B cell (primary cell): ENCODE measurements around the gene WDR53. TPM values are rescaled to one million over a fixed set of nuclear protein-coding genes. Genes with fewer than 3 reads are reported as not detected.

Experiments used
- ATAC-seq: fragments of 200-7000 bp; cut with Tn5 transposase; one replicate; pipeline ENCODE4 v1.10.0; 2021; ENCODE audit warnings: low read depth, mild to moderate bottlenecking, moderate number of reproducible peaks, moderate library complexity
- CTCF ChIA-PET: fragments of 350-600 bp; sonication (Branson Sonifier 250); formaldehyde crosslinking; loops from one replicate; lab custom pipeline; 2021; ENCODE audit warnings: antibody characterized with exemption, inconsistent platforms; lab: Charles Lee
- POLR2A ChIA-PET: fragments of 350-600 bp; sonication (Branson Sonifier 250); formaldehyde crosslinking; loops from one replicate; lab custom pipeline; 2021; ENCODE audit warnings: antibody characterized with exemption; lab: Charles Lee
- DNase-seq: peaks from one replicate; pipeline ENCODE4 v3.0.0; 2013
- H2AFZ ChIP-seq: 2 replicates; pipeline ENCODE4 v1.6.1; 2012; ENCODE audit warnings: mild to moderate bottlenecking, low read depth, low read length; ENCODE audit not compliant: insufficient read depth, poor library complexity, severe bottlenecking
- H3K27ac ChIP-seq, 2 donors: 1 replicate in 1 of 2; 2 replicates in 1 of 2; pipeline ENCODE4 v1.5.1; 2012 to 2013; ENCODE audit warnings: low read length in 2 of 2, mild to moderate bottlenecking in 2 of 2, moderate library complexity in 1 of 2
- H3K27me3 ChIP-seq, 4 experiments: fragments of 200-600 bp in 1 of 4; sonication (generic) in 1 of 4; replicated peaks in 1 of 4; 1 replicate in 2 of 4; 2 replicates in 2 of 4; pipeline versions ENCODE4 v1.6.1 to v1.7.0; 2013 to 2016; ENCODE audit warnings: low read length in 3 of 4, mild to moderate bottlenecking in 2 of 4, mixed read lengths in 1 of 4, moderate library complexity in 1 of 4; ENCODE audit not compliant: insufficient read depth in 4 of 4, control insufficient read depth in 3 of 4; ENCODE audit errors: control extremely low read depth in 1 of 4
- H3K36me3 ChIP-seq, 2 experiments: replicated peaks in 1 of 2; 1 replicate in 1 of 2; 2 replicates in 1 of 2; pipeline versions ENCODE4 v1.6.1 to v1.7.1; 2013; ENCODE audit warnings: low read length in 1 of 2; ENCODE audit not compliant: insufficient read depth in 2 of 2, control insufficient read depth in 1 of 2; ENCODE audit errors: control extremely low read depth in 1 of 2, extremely low read depth in 1 of 2
- H3K4me1 ChIP-seq, 2 donors: fragments of 200-600 bp in 1 of 2; sonication (generic) in 1 of 2; 1 replicate in 1 of 2; 2 replicates in 1 of 2; pipeline versions ENCODE4 v1.5.1 to v1.6.1; 2013 to 2017; ENCODE audit warnings: low read length in 2 of 2; ENCODE audit not compliant: control insufficient read depth in 2 of 2, insufficient read depth in 2 of 2
- H3K4me2 ChIP-seq: replicated peaks from 2 replicates; pipeline ENCODE3; 2012; ENCODE audit warnings: mild to moderate bottlenecking, low read depth, low read length; ENCODE audit not compliant: poor library complexity, severe bottlenecking
- H3K4me3 ChIP-seq, 5 experiments: fragments of 200-600 bp in 1 of 5; sonication (generic) in 1 of 5; 1 replicate in 3 of 5; 2 replicates in 2 of 5; pipeline versions ENCODE4 v1.5.1 to v1.7.0; 2011 to 2016; ENCODE audit warnings: low read length in 4 of 5, mild to moderate bottlenecking in 4 of 5, low read depth in 2 of 5, control low read depth in 1 of 5, moderate library complexity in 1 of 5; ENCODE audit not compliant: insufficient read depth in 1 of 5; ENCODE audit errors: control extremely low read depth in 1 of 5, extremely low read depth in 1 of 5
- H3K79me2 ChIP-seq: fragments of 200-600 bp; sonication (generic); one replicate; pipeline ENCODE4 v1.6.0; 2016; ENCODE audit warnings: low read length; ENCODE audit not compliant: control insufficient read depth, insufficient read depth
- H3K9ac ChIP-seq: fragments of 200-600 bp; sonication (generic); 2 replicates; pipeline ENCODE4 v1.6.1; 2017; ENCODE audit warnings: mild to moderate bottlenecking, low read length, moderate library complexity
- H3K9me3 ChIP-seq, 3 donors: one replicate each; pipeline versions ENCODE4 v1.6.1 to v1.7.1; 2013; ENCODE audit warnings: low read length in 2 of 3; ENCODE audit not compliant: control insufficient read depth in 2 of 3, insufficient read depth in 1 of 3; ENCODE audit errors: control extremely low read depth in 1 of 3
- H4K20me1 ChIP-seq: 2 replicates; pipeline ENCODE4 v1.6.0; 2012; ENCODE audit warnings: mild to moderate bottlenecking, low read length; ENCODE audit not compliant: insufficient read depth, control insufficient read depth, poor library complexity, severe bottlenecking
- H3K27ac Mint-ChIP-seq: one replicate; pipeline ENCODE4 v1.8.0; 2021; ENCODE audit warnings: mixed read lengths
- H3K27me3 Mint-ChIP-seq: one replicate; pipeline ENCODE4 v1.8.0; 2021; ENCODE audit warnings: mixed read lengths
- H3K4me1 Mint-ChIP-seq: one replicate; pipeline ENCODE4 v1.8.0; 2021; ENCODE audit warnings: mixed read lengths
- H3K4me3 Mint-ChIP-seq: one replicate; pipeline ENCODE4 v1.8.0; 2021; ENCODE audit warnings: mixed read lengths
- H3K9me3 Mint-ChIP-seq: one replicate; pipeline ENCODE4 v1.8.0; 2022; ENCODE audit warnings: mixed read lengths; ENCODE audit not compliant: insufficient read depth
- EZH2 ChIP-seq: IDR thresholded peaks from 2 replicates; pipeline ENCODE4 v1.6.1; 2012; ENCODE audit warnings: borderline replicate concordance, low read depth, mild to moderate bottlenecking, moderate library complexity, low read length; ENCODE audit not compliant: insufficient read depth, poor library complexity, severe bottlenecking
- WGBS: methylation state at CpG from one replicate; pipeline ENCODE4 v1.1.5; 2013; ENCODE audit warnings: missing lambda C conversion rate; ENCODE audit not compliant: insufficient coverage; 5-methylcytosine and 5-hydroxymethylcytosine counted together
- intact Hi-C: fragments of 100-400 bp; cut with micrococcal nuclease; formaldehyde crosslinking; loops from one replicate; pipeline ENCODE4 v1.10.0; 2022
- polyA plus RNA-seq: library from polyadenylated mRNA; depleted of rRNA; stranded (reverse); fragments of >200 nt; gene quantifications from 2 replicates; pipeline ENCODE4 v1.2.3, GENCODE V29; 2012
- small RNA-seq: library from RNA; depleted of rRNA; stranded (forward); fragments of <200 nt; gene quantifications from one replicate; pipeline ENCODE3, GENCODE V24; 2012; ENCODE audit warnings: low replicate concordance, low read depth; ENCODE audit not compliant: insufficient read length
- total RNA-seq, 2 donors: library from RNA; stranded (reverse); fragments of 120-200 nt in 1 of 2; gene quantifications; 1 replicate in 1 of 2; 2 replicates in 1 of 2; pipeline versions ENCODE4 v1.2.3 to v1.2.4, GENCODE V29; 2013 to 2022
- TF ChIP-seq, protein P1 (sequence below): fragments of 200-600 bp; IDR thresholded peaks from one replicate; pipeline ENCODE4 v1.8.0; 2022; ENCODE audit warnings: antibody characterized with exemption, mild to moderate bottlenecking

Gene WDR53
- total and polyA plus RNA-seq, 2 donors (not counting 1 experiment from before 2014, with no cell fraction given) = 8.2 to 18.2 TPM

DNA sequence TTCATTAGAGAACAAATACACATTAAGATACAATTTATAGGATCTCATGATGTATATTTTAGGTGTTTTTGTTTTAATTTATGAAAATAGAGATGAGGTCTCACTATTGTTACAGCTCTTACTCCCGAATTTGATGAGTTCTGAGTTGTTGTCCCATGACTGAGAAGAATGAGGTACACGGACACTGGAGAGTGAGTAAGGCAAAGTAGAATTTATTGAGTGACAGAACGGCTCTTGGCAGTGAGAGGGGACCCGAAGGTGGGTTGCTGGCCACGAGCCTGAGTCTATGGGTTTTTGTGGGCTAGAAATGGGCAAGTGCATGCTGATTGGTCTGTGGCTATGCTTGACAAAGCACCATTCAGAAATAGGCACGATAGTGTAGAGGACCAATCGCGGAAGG lies 61.7 kb downstream of the WDR53 start:
- no peak overlapping the region for H2AFZ ChIP-seq
- Mint-ChIP-seq H3K9me3 (peaks cover 6% of the 10 kb centered on the region), H3K27me3 (peaks cover 1% of the 10 kb centered on the region), H3K27ac (no peak overlapping the region), H3K4me1 (peaks cover 8% of the 10 kb centered on the region), H3K4me3 (no peak overlapping the region)
- no peak overlapping the region for H3K4me3 ChIP-seq
- peaks cover 6% of the 10 kb centered on the region for H4K20me1 ChIP-seq
- intact Hi-C loops = loop anchor here (10.0 kb wide), 1 partner anchor 788 kb away; the partner anchor contains the start of gene DLG1
- H3K27ac ChIP-seq = no peak overlapping the region
- H3K27me3 ChIP-seq = no peaks in the 10 kb centered on the region
- DNase-seq (no peak), ATAC-seq (no peak)
- H3K9ac ChIP-seq = no peak overlapping the region
- no peaks in the 10 kb centered on the region for H3K36me3 ChIP-seq
- no peak overlapping the region for H3K4me2 ChIP-seq
- TF ChIP-seq, protein P1, sequence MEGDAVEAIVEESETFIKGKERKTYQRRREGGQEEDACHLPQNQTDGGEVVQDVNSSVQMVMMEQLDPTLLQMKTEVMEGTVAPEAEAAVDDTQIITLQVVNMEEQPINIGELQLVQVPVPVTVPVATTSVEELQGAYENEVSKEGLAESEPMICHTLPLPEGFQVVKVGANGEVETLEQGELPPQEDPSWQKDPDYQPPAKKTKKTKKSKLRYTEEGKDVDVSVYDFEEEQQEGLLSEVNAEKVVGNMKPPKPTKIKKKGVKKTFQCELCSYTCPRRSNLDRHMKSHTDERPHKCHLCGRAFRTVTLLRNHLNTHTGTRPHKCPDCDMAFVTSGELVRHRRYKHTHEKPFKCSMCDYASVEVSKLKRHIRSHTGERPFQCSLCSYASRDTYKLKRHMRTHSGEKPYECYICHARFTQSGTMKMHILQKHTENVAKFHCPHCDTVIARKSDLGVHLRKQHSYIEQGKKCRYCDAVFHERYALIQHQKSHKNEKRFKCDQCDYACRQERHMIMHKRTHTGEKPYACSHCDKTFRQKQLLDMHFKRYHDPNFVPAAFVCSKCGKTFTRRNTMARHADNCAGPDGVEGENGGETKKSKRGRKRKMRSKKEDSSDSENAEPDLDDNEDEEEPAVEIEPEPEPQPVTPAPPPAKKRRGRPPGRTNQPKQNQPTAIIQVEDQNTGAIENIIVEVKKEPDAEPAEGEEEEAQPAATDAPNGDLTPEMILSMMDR = no peak
- no peak for TF ChIP-seq EZH2
- CTCF ChIA-PET = no interaction called here
- peaks cover 3 to 9% (median 7%) of the 10 kb centered on the region in 3 donors for H3K9me3 ChIP-seq
- H3K79me2 ChIP-seq = peaks cover 18% of the 10 kb centered on the region
- WGBS = 96% methylated on average over 8 of the region's 8 CpGs
- POLR2A ChIA-PET = no interaction called here
- peaks cover under 1 to 9% of the 10 kb centered on the region in 2 donors for H3K4me1 ChIP-seq

DNA sequence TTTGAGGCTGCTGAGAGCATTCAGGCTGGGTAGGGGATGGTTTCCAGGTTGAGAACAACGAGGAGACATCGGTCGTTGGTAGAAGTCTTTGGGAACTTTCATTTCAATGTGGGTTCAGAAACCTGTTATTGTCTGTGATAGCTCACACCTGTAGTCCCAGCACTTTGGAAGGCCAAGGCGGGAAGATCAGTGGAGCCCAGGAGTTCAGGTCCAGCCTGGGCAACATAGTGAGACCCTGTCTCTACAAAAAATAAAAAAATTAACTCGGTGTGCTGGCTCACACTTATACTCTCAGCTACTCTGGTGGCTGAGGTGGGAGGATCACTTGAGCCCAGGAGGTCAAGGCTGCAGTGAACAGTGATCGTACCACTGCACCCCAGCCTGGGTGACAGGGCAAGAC lies 63.8 kb downstream of the WDR53 start:
- DNase-seq (no peak), ATAC-seq (no peak)
- Mint-ChIP-seq H3K4me1 (peaks cover 26% of the 10 kb centered on the region), H3K4me3 (peak overlapping the region; percentile 100), H3K27me3 (no peaks in the 10 kb centered on the region), H3K27ac (peak overlapping the region; percentile 73), H3K9me3 (peaks cover 6% of the 10 kb centered on the region)
- peak overlapping the region; percentile 78 for H2AFZ ChIP-seq
- ChIA-PET POLR2A (interaction anchor here (1.5 kb wide), 1 partner anchor 25 kb away, joined by 4 read pairs; no protein-coding TSS in a partner anchor), CTCF (interaction anchor here (1.0 kb wide), 1 partner anchor 24 kb away, joined by 4 read pairs; no protein-coding TSS in a partner anchor)
- no peak for TF ChIP-seq EZH2
- TF ChIP-seq, protein P1 = no peak
- H3K36me3 ChIP-seq = peaks cover 0 to 3% of the 10 kb centered on the region in 2 experiments
- H3K4me3 ChIP-seq = no peak overlapping the region
- intact Hi-C loops = loop anchor here (5.0 to 10.0 kb wide), 2 partner anchors 422 to 790 kb away; partner anchors contain the start of genes DLG1 and TFRC
- H3K79me2 ChIP-seq = peaks cover 40% of the 10 kb centered on the region
- peaks cover 22% of the 10 kb centered on the region for H4K20me1 ChIP-seq
- no peaks in the 10 kb centered on the region for H3K27me3 ChIP-seq
- 98% methylated on average over 5 of the region's 6 CpGs for WGBS
- H3K27ac ChIP-seq = no peak overlapping the region
- H3K9me3 ChIP-seq = peaks cover 3 to 9% (median 7%) of the 10 kb centered on the region in 3 donors
- H3K4me1 ChIP-seq = peaks cover 16 to 27% of the 10 kb centered on the region in 2 donors
- no peak overlapping the region for H3K9ac ChIP-seq
- peak overlapping the region; percentile 79 for H3K4me2 ChIP-seq

Small RNAs within 50 kb of the gene (small RNA-seq; reads per million reads assigned to genes)
- not detected for gene RPS29P3

Other genes starting within 250 kb of the WDR53 start
- not detected in 2 replicates for gene TM4SF19, start 230.2 kb downstream of the WDR53 start, total RNA-seq
- not detected in 2 replicates for gene TM4SF19, start 230.2 kb downstream of the WDR53 start, polyA plus RNA-seq
- gene UBXN7, start 136.1 kb downstream of the WDR53 start, total RNA-seq = 107 and 114 TPM in 2 replicates
- 7.4 and 13.8 TPM in 2 replicates for gene UBXN7, start 136.1 kb downstream of the WDR53 start, polyA plus RNA-seq
- 42.4 and 42.7 TPM in 2 replicates for gene RNF168, start 64.8 kb downstream of the WDR53 start, total RNA-seq
- gene RNF168, start 64.8 kb downstream of the WDR53 start, polyA plus RNA-seq = 3.4 and 3.6 TPM in 2 replicates
- gene SMCO1, start 53.2 kb downstream of the WDR53 start, total RNA-seq = not detected in 2 replicates
- gene SMCO1, start 53.2 kb downstream of the WDR53 start, polyA plus RNA-seq = not detected in 2 replicates
- gene FBXO45, start 106 bp upstream of the WDR53 start, total RNA-seq = 4.7 and 5.2 TPM in 2 replicates
- gene FBXO45, start 106 bp upstream of the WDR53 start, polyA plus RNA-seq = 0.98 and 1.4 TPM in 2 replicates
- gene NRROS, start 71.1 kb upstream of the WDR53 start, total RNA-seq = 85.9 and 87.9 TPM in 2 replicates
- gene NRROS, start 71.1 kb upstream of the WDR53 start, polyA plus RNA-seq = 40.1 and 50.3 TPM in 2 replicates
- 4.6 and 5.0 TPM in 2 replicates for gene CEP19, start 143.7 kb upstream of the WDR53 start, total RNA-seq
- gene CEP19, start 143.7 kb upstream of the WDR53 start, polyA plus RNA-seq = 0.45 and 1.8 TPM in 2 replicates
- 18.9 and 21.5 TPM in 2 replicates for gene PIGX, start 143.8 kb upstream of the WDR53 start, total RNA-seq
- gene PIGX, start 143.8 kb upstream of the WDR53 start, polyA plus RNA-seq = 4.9 and 9.6 TPM in 2 replicates
- 81.7 and 97.7 TPM in 2 replicates for gene PAK2, start 171.3 kb upstream of the WDR53 start, total RNA-seq
- 16.4 and 18.1 TPM in 2 replicates for gene PAK2, start 171.3 kb upstream of the WDR53 start, polyA plus RNA-seq